ENCODE data around the gene PPY.
"Not testable (repeated sequence)": the region's sequence is repeated elsewhere in the genome, so short reads cannot be mapped to it uniquely, and the experiment has no call there.

Gene PPY

DNA sequence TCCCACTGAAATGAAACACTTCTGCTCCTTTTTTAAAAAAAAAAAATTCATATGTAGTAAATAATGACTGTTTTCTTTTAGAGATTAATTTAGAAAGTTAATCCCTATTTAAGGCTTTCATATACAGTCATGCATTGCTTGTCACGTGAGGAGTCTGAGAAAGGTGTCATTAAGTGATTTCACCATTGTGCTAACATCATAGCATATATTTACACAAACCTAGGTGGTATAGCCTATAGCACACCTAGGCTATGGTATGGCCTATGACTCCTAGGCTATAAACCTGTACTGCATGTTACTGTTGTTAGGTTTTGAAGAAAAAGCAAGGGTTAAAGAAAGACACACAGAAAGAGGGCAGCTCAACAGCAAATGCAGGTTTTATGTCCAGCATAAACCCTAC is 13.7 kb downstream of the PPY start:
- H3K36me3 ChIP-seq (ENCODE audit: control insufficient read depth, insufficient read depth, low read length), result no peaks in the 10 kb centered on the region
- H3K4me1 ChIP-seq, result peaks cover 19% of the 10 kb centered on the region
- H3K27me3 ChIP-seq (ENCODE audit: control insufficient read depth, insufficient read depth, low read length), result no peaks in the 10 kb centered on the region
- H3K4me3 ChIP-seq (ENCODE audit: low read depth, low read length), result no peak overlapping the region
- H3K27ac ChIP-seq, result no peak overlapping the region
- H3K4me2 ChIP-seq (ENCODE audit: low read length), result no peak overlapping the region
- no peaks in the 10 kb centered on the region for H3K79me2 ChIP-seq
- TF ChIP-seq, protein P1, sequence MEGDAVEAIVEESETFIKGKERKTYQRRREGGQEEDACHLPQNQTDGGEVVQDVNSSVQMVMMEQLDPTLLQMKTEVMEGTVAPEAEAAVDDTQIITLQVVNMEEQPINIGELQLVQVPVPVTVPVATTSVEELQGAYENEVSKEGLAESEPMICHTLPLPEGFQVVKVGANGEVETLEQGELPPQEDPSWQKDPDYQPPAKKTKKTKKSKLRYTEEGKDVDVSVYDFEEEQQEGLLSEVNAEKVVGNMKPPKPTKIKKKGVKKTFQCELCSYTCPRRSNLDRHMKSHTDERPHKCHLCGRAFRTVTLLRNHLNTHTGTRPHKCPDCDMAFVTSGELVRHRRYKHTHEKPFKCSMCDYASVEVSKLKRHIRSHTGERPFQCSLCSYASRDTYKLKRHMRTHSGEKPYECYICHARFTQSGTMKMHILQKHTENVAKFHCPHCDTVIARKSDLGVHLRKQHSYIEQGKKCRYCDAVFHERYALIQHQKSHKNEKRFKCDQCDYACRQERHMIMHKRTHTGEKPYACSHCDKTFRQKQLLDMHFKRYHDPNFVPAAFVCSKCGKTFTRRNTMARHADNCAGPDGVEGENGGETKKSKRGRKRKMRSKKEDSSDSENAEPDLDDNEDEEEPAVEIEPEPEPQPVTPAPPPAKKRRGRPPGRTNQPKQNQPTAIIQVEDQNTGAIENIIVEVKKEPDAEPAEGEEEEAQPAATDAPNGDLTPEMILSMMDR (IDR thresholded peaks at IDR 0.05), result no peak
- no peaks in the 10 kb centered on the region for H3K9me3 ChIP-seq (ENCODE audit: control insufficient read depth, low read length)
- H3K9ac ChIP-seq, result no peak overlapping the region
- H2AFZ ChIP-seq, result no peak overlapping the region

DNA sequence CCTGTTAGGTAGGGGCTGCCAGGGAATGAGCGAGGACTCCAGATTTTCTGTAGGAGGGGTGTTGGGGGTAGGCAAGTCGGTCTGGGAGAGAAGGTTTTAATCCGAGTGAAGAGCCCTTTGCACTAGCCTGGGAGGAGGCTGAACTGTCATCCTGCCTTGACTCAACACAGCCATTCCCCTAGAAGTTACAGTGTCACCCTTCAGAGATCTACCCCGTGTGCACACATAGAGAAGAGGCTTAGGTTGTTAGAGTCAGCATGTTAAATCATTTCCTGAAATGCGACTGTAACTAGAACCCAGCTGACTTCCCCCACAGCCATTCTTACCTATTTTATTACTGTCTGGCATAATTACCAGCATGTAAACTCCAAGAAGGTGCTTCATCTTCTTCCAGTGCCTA is 14.3 kb downstream of the PPY start:
- H3K9me3 ChIP-seq (ENCODE audit: control insufficient read depth, low read length); H3K79me2 ChIP-seq; H3K27me3 ChIP-seq (ENCODE audit: control insufficient read depth, insufficient read depth, low read length); H3K36me3 ChIP-seq (ENCODE audit: control insufficient read depth, insufficient read depth, low read length); H3K4me2 ChIP-seq (ENCODE audit: low read length); H3K4me3 ChIP-seq (ENCODE audit: low read depth, low read length); H3K27ac ChIP-seq; H3K9ac ChIP-seq: not testable (repeated sequence)
- peak overlapping the region; percentile 98 for H2AFZ ChIP-seq
- peaks cover 19% of the 10 kb centered on the region for H3K4me1 ChIP-seq

DNA sequence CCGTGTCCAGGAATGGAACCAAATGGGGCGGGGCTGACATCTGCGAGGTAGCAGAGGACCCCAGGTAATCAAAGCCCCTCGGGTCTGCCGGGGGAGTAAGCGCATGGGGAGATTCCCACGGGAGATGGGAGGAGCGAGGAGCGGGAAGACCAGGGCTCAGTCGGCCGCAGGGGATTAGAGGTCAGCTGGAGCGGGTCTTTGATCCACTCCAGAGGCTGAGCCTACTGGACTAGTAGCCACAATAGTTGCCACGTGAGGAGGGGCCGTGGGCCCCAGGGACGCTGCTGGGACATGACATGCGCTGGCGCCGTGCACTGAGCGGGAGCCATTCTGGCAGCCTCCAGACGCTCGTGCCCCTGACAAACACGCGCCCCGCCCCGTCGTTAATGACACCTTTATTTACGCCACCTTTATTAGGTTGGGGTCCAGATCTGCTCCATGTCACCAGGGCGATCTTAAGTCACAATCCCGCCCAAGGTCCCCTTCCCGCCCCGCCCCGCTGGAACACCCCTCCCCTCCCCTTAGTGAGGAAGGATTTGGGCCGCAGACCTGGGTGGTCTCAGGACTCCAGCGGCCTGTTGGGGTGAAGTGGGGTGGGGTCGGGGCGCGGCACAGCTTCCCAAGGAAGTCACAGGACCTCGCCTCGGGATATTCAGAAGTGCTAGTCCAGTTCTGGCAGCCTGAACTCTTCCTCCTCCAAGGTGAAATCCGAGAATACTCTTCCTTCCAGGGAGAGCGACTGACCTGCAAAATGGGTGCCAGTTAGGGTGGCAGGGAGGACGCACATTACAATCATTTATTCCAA is 15.0 kb downstream of the PPY start:
- Histone ChIP-seq H3K27ac (peak overlapping the region; percentile 43), H3K79me2 (no peaks in the 10 kb centered on the region), H3K9me3 (ENCODE audit: control insufficient read depth, low read length) (no peaks in the 10 kb centered on the region), H3K4me3 (ENCODE audit: low read depth, low read length) (no peak overlapping the region), H3K4me2 (ENCODE audit: low read length) (peak overlapping the region; percentile 51), H2AFZ (peak overlapping the region; percentile 98), H3K36me3 (ENCODE audit: control insufficient read depth, insufficient read depth, low read length) (no peaks in the 10 kb centered on the region), H3K4me1 (peaks cover 19% of the 10 kb centered on the region), H3K27me3 (ENCODE audit: control insufficient read depth, insufficient read depth, low read length) (no peaks in the 10 kb centered on the region), H3K9ac (no peak overlapping the region)
- TF ChIP-seq, protein P1 (IDR thresholded peaks at IDR 0.05), result no peak

DNA sequence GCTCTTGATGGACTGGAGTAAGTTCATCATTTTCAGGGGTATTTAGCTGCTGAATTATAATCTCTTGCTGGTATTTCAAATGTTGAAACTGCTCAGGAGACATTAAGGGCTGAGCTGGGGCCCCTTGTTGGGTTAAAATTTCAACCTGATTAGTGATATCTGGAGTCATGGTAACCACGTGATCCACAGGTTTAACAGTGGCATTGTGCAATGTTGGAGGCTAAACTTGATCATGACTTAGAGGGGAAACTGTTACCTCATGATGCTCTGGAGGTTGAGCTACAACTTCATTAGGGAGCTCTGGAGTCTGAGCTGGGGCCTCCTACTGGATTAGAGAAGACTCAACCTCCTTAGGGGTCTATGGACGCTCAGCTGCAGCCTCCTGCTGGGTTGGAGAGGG is 17.7 kb downstream of the PPY start:
- H3K27ac ChIP-seq, result no peak overlapping the region
- no peaks in the 10 kb centered on the region for H3K79me2 ChIP-seq
- no peak overlapping the region for H3K4me3 ChIP-seq (ENCODE audit: low read depth, low read length)
- H2AFZ ChIP-seq, result no peak overlapping the region
- TF ChIP-seq, protein P1 (IDR thresholded peaks at IDR 0.05), result no peak
- H3K9me3 ChIP-seq (ENCODE audit: control insufficient read depth, low read length), result no peaks in the 10 kb centered on the region
- H3K27me3 ChIP-seq (ENCODE audit: control insufficient read depth, insufficient read depth, low read length), result no peaks in the 10 kb centered on the region
- peaks cover 2% of the 10 kb centered on the region for H3K4me1 ChIP-seq
- H3K4me2 ChIP-seq (ENCODE audit: low read length), result no peak overlapping the region
- no peaks in the 10 kb centered on the region for H3K36me3 ChIP-seq (ENCODE audit: control insufficient read depth, insufficient read depth, low read length)
- no peak overlapping the region for H3K9ac ChIP-seq

DNA sequence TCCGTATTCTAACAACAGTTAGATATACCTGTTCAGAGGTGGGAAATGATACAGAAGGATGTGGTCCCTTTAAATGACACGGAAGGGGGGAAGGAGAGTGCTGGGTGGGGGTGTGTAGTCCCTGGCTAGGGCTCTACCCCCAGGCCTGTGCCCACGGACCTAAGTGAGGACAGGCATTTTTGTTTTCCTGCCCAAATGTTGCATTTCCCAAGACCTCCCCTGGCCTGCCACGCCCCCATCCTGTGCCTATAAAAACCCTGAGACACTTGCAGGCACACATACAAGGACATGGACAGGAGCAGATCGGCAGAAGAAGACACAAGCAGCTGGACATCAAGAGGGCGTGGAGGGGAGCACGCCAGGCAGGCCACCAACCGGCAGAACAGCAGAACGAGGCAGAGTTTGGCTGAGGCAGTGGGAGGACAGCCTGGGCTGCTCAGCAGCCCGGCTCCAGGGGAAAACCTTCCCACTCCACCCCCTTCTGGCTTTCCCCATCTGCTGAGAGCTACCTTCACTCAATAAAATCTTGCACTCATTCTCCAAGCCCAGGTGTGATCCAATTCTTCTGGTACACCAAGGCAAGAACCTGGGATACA is 21.7 kb downstream of the PPY start:
- H3K4me3 ChIP-seq (ENCODE audit: low read depth, low read length), result no peak overlapping the region

More for the DNA sequence above, 21.7 kb downstream of the PPY start:
- H2AFZ ChIP-seq, result no peak overlapping the region
- no peak overlapping the region for H3K4me2 ChIP-seq (ENCODE audit: low read length)
- H3K36me3 ChIP-seq (ENCODE audit: control insufficient read depth, insufficient read depth, low read length), result no peaks in the 10 kb centered on the region
- TF ChIP-seq, protein P1 (IDR thresholded peaks at IDR 0.05), result no peak
- no peak overlapping the region for H3K27ac ChIP-seq
- no peak overlapping the region for H3K9ac ChIP-seq
- no peaks in the 10 kb centered on the region for H3K9me3 ChIP-seq (ENCODE audit: control insufficient read depth, low read length)
- no peaks in the 10 kb centered on the region for H3K27me3 ChIP-seq (ENCODE audit: control insufficient read depth, insufficient read depth, low read length)
- H3K79me2 ChIP-seq, result no peaks in the 10 kb centered on the region
- peaks cover 8% of the 10 kb centered on the region for H3K4me1 ChIP-seq
